Right lobe of liver (tissue), 4 donors: ENCODE results near the gene DBF4B.

Source experiments
- CTCF ChIP-seq, 4 donors: fragments of 200-600 bp in 3 of 4; fragments of 450-650 bp in 1 of 4; IDR thresholded peaks; one replicate each; pipeline versions ENCODE4 v1.5.1 to v1.8.0; 2016 to 2022; ENCODE audit warnings: antibody characterized with exemption in 4 of 4, mild to moderate bottlenecking in 2 of 4
- POLR2A ChIP-seq: fragments of 450-650 bp; IDR thresholded peaks from one replicate; pipeline ENCODE4 v1.6.1; 2017; ENCODE audit warnings: antibody characterized with exemption, mild to moderate bottlenecking
- donor health status: DM: no; HTN: no; CAD: no.
- donor health status: DM: no; HTN: no; CAD: no.
- donor health status: DM: no; HTN: yes; CAD: no.

- TF ChIP-seq CTCF (IDR thresholded peaks at IDR 0.05) (no peak), POLR2A (no peak)
Observed at GRCh38 chr17:44793885-44794842, 85.7 kb downstream of the DBF4B start.
